NT2/D1 (cell line): ENCODE results near the gene TMEM238L.

Experiments used
- DNase-seq: peaks from one replicate; pipeline ENCODE4 v3.0.0-alpha.2; 2011; ENCODE audit warnings: low read depth, low spot score
- H3K27me3 ChIP-seq: 2 replicates; pipeline ENCODE4 v1.6.0; 2011; ENCODE audit warnings: mild to moderate bottlenecking; ENCODE audit not compliant: insufficient read length, insufficient read depth
- H3K36me3 ChIP-seq: 2 replicates; pipeline ENCODE4 v1.6.1; 2011; ENCODE audit warnings: mild to moderate bottlenecking, low read length, mixed read lengths; ENCODE audit not compliant: insufficient read depth, insufficient read length
- H3K4me1 ChIP-seq: 2 replicates; pipeline ENCODE4 v1.5.1; 2011; ENCODE audit not compliant: insufficient read depth, insufficient read length
- H3K4me3 ChIP-seq: 2 replicates; pipeline ENCODE4 v1.5.1; 2011; ENCODE audit warnings: low read depth; ENCODE audit not compliant: insufficient read length
- H3K9ac ChIP-seq: 2 replicates; pipeline ENCODE4 v1.6.0; 2011; ENCODE audit warnings: low read depth; ENCODE audit not compliant: insufficient read length
- H3K9me3 ChIP-seq: 2 replicates; pipeline ENCODE4 v1.5.1; 2011; ENCODE audit warnings: mild to moderate bottlenecking, low read length; ENCODE audit not compliant: insufficient read depth
- SUZ12 ChIP-seq: IDR thresholded peaks from 2 replicates; pipeline ENCODE4 v1.6.1; 2011; ENCODE audit not compliant: insufficient read length, insufficient read depth; ENCODE audit errors: extremely low read depth
- YY1 ChIP-seq: IDR thresholded peaks from 2 replicates; pipeline ENCODE4 v1.6.1; 2011; ENCODE audit not compliant: insufficient read length, insufficient read depth
- ZNF274 ChIP-seq: IDR thresholded peaks from 2 replicates; pipeline ENCODE4 v1.6.1; 2011; ENCODE audit warnings: mild to moderate bottlenecking, low read depth, low read length

Gene TMEM238L

DNA sequence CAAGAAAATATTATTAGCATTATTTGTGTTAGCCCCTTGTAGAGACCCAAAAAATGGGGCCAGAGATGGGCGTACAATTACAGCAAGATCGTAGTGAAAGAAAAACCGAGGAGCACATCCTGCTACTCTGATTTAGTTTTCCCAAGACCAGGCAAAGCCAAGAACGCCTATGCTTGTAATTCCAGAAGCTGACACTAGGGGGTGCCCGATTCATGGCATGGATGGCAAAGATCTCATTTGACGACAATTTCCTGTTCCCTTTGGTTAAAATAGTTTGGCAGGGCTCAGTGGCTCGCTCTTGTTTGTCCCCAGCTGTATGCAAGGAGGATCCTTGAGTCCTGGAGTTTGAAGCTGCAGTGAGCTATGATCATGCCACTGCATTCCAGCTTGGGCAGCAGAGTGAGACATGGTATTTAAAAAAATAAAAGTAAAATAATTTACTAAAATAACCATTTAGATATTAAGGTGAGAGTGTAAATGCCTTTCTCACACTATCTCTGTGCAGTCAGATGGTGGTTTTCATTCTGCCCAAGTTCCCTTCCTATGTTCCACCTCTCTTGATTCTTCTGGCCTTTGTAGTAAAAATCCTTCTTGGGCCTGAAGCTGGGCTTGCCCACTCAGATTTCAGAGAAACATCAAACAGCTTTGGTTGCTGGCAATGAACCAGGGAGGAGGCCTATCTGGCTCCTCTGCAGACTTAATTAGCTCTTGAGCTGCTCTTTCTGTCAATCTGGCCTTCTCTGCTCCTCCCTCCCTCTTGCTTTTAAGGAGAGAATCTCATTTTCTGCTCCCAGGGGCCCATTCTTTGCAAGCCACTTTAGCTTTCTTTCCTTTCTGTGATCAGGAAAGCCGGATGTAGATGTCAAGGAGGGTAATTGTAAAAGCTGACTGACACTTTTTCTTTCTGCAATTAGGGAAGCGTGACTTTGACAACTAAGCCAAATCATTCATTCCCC is 31.2 kb downstream of the TMEM238L start:
- H3K9ac ChIP-seq = no peak overlapping the region
- H3K27me3 ChIP-seq = no peaks in the 10 kb centered on the region
- H3K9me3 ChIP-seq = peaks cover 17% of the 10 kb centered on the region
- no peak for DNase-seq
- H3K36me3 ChIP-seq = no peaks in the 10 kb centered on the region
- no peak for TF ChIP-seq YY1
- no peak for TF ChIP-seq SUZ12
- TF ChIP-seq ZNF274 = no peak
- no peaks in the 10 kb centered on the region for H3K4me1 ChIP-seq
- H3K4me3 ChIP-seq = no peak overlapping the region

DNA sequence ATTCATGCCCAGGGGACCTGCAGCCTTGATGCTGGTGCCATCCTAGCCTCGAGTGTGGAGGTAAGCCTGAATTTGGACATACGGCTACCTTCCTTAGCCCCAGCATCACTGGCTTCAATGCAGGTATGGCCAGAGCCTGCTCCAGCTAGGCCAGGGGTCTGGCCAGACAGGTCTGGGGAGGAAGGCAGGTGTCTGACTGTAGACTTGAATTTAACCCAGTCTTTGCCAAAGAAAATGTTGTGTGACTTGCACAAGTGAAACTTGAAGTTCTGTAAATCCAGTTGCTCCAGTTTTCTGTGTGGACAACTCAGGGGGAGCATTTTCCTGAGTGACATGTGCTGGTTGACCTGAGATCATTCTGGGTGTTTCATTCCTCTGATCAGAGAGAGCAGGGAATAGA is 32.8 kb downstream of the TMEM238L start:
- TF ChIP-seq SUZ12 (no peak), YY1 (no peak), ZNF274 (no peak)
- H3K9me3 ChIP-seq = peaks cover 17% of the 10 kb centered on the region
- no peaks in the 10 kb centered on the region for H3K4me1 ChIP-seq
- no peak overlapping the region for H3K4me3 ChIP-seq
- DNase-seq = no peak
- H3K9ac ChIP-seq = no peak overlapping the region
- H3K27me3 ChIP-seq = no peaks in the 10 kb centered on the region
- H3K36me3 ChIP-seq = no peaks in the 10 kb centered on the region

DNA sequence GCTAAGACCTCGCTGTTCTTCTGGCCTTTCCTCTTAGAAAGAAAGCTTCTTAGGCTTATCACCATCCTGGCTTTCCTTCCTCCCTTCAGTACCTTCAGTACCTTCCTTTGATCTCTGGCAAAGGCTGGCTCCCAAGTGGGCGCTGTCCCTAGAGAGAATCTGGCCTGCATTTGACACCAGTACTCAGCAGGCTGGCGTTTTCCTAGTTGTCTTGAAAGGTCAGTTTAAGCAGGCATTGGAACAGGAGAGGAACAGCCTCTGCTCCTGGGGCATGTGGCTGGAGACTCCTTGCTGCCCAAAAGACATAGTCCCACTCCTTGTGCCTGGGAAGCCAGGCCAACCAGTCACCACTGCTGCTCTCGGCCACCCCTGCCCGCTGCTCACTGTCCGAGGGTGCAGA is 34.1 kb downstream of the TMEM238L start:
- Histone ChIP-seq H3K27me3 (no peaks in the 10 kb centered on the region), H3K36me3 (no peaks in the 10 kb centered on the region), H3K4me3 (no peak overlapping the region), H3K9me3 (peaks cover 11% of the 10 kb centered on the region), H3K9ac (no peak overlapping the region), H3K4me1 (no peaks in the 10 kb centered on the region)
- no peak for DNase-seq
- TF ChIP-seq ZNF274 (no peak), SUZ12 (no peak), YY1 (no peak)

DNA sequence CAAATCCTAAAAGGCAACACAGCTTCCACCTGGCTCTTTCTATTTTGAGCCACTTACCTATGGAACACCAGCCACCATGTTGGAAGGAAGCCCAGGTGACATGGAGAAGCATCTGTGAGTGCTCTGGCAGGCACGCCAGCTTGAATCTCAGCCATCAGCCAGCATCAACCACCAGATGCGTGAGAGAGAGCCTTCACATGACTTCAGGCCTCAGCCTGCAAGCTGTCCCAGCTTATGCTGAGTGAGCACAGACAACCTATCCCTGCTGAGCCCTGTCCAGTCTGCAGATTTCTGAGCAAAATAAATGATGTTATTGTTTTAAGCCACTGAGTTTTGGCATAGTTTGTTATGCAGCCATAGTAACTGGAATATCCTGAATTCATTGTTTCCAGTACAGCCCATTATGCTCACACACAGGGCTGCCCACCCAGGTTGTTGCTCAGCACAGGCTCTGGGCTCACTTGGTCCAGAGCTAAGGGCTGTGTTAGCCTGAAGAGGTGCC is 35.1 kb downstream of the TMEM238L start:
- Histone ChIP-seq H3K4me3 (no peak overlapping the region), H3K9ac (no peak overlapping the region), H3K4me1 (no peaks in the 10 kb centered on the region), H3K9me3 (peaks cover 11% of the 10 kb centered on the region), H3K27me3 (no peaks in the 10 kb centered on the region), H3K36me3 (no peaks in the 10 kb centered on the region)
- no peak for DNase-seq
- no peak for TF ChIP-seq YY1

DNA sequence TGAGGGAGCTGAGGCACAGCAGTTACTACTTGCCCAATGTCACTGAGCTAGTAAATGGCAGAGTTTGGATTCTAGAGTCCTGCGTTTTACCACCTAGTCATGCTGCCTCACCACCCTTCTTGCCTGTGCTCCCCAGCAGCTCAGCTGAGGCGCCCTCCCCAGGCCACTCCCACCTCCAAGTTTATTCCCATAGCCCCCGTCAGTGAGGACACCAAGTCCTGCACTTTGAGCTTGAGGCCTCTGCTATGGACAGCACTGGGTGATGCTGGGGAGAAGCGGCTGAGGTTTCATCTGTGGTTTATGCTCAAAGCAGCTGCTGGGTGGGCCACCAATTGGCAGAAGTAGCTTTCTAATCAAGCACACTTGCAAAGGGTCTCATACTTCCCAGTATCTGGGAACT is 36.7 kb downstream of the TMEM238L start:
- H3K36me3 ChIP-seq = no peaks in the 10 kb centered on the region
- no peaks in the 10 kb centered on the region for H3K27me3 ChIP-seq
- no peak overlapping the region for H3K4me3 ChIP-seq
- TF ChIP-seq ZNF274 (no peak), SUZ12 (no peak), YY1 (no peak)
- H3K4me1 ChIP-seq = no peaks in the 10 kb centered on the region
- no peak overlapping the region for H3K9ac ChIP-seq
- DNase-seq = no peak
- peaks cover 7% of the 10 kb centered on the region for H3K9me3 ChIP-seq

DNA sequence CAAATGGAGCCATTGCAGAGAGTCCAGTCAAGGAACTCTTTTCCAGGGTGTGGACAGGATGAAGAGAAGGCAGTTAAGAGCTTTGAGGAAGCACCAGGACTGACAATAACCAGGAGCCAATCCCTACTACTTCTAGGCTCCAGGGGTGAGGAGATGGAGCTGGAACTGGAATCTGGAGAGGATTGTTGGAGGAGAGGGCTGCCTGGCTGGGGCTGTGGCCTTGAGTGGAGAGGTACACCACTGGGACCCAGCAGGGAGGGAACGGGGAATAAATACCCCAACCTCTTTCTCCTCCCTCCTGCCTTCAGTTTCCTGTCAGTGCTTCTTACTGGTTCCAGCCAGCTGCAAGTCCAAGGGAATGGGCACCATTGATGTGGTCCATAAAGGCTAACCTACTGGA is 41.9 kb downstream of the TMEM238L start:
- no peak overlapping the region for H3K9ac ChIP-seq
- no peak for TF ChIP-seq SUZ12
- TF ChIP-seq ZNF274 = no peak
- TF ChIP-seq YY1 = no peak
- H3K4me1 ChIP-seq = no peaks in the 10 kb centered on the region
- no peaks in the 10 kb centered on the region for H3K9me3 ChIP-seq
- H3K36me3 ChIP-seq = no peaks in the 10 kb centered on the region
- no peak for DNase-seq
- H3K4me3 ChIP-seq = no peak overlapping the region
- no peaks in the 10 kb centered on the region for H3K27me3 ChIP-seq

DNA sequence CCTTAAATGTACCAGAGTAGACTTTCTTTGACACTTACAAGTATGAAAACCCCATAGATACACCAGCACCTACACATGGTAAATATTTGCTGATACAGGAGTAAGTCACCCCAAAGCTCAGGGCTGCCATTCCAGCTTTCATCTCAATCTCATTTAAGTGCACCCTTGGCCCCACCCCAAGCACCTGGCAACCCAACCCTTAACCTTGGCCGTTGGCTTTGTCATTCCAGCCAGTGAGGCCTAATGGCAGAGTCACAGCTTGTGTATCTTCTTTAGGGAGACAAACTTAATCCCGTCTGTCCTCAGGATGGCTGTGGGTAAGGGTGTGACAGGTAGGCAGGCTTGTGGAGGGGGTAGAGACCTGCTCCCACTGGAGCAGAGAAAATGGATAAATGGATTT is 42.6 kb downstream of the TMEM238L start:
- TF ChIP-seq YY1 = no peak
- TF ChIP-seq SUZ12 = no peak
- no peak for DNase-seq
- H3K4me1 ChIP-seq = no peaks in the 10 kb centered on the region

More for the DNA sequence above, 42.6 kb downstream of the TMEM238L start:
- Histone ChIP-seq H3K36me3 (no peaks in the 10 kb centered on the region), H3K27me3 (no peaks in the 10 kb centered on the region), H3K4me3 (no peak overlapping the region), H3K9ac (no peak overlapping the region), H3K9me3 (no peaks in the 10 kb centered on the region)
